K562 (cell line): ENCODE data around the gene RSRC1. TPM values are rescaled to one million over a fixed set of nuclear protein-coding genes. Genes with fewer than 3 reads are reported as not detected.

ENCODE experiments used
- ATAC-seq: fragments of 200-7000 bp; cut with Tn5 transposase; 3 replicates; pipeline ENCODE4 v1.9.1; 2020; ENCODE audit warnings: moderate library complexity
- BruUV-seq: library from RNA; stranded (reverse); fragments of 400-500 nt; replicated peaks from 2 replicates; lab custom pipeline; 2021; lab: Mats Ljungman, UMichigan
- CTCF ChIA-PET: fragments of 300-600 bp; formaldehyde crosslinking; extraction: SDS; loops from one replicate; lab custom pipeline; 2021; ENCODE audit warnings: low intra/inter-chr PET ratio; lab: Yijun Ruan, JAX
- POLR2A ChIA-PET: fragments of 300-600, 350-650 bp; sonication (Branson Sonifier 250); formaldehyde crosslinking; extraction: SDS; loops from one replicate; lab custom pipeline; 2021; ENCODE audit warnings: antibody characterized with exemption, inconsistent platforms; lab: Yijun Ruan, JAX
- DNase-seq, 4 experiments: peaks; one replicate each; pipeline versions ENCODE4 v3.0.0 to v3.0.0-alpha.2; 2011 to 2018; ENCODE audit warnings: low spot score in 3 of 4, mixed read lengths in 3 of 4; ENCODE audit errors: extremely low read depth in 1 of 4
- FAIRE-seq: peaks from 2 replicates; lab custom pipeline; 2011; peaks lifted over from hg19 to GRCh38; lab: Jason Lieb, UNC
- H2AFZ ChIP-seq: 2 replicates; pipeline ENCODE4 v1.6.0; 2011; ENCODE audit warnings: low read depth, low read length, control low read depth, inconsistent platforms
- H3K27ac ChIP-seq: fragments of 200-600 bp; 3 replicates; pipeline ENCODE4 v1.8.0; 2011; ENCODE audit warnings: low read depth, mild to moderate bottlenecking, control low read depth, inconsistent platforms, low read length, moderate library complexity, mixed read lengths; ENCODE audit errors: extremely low read depth
- H3K27me3 ChIP-seq, 2 experiments: fragments of 300-600 bp in 1 of 2; 2 replicates in 1 of 2; 3 replicates in 1 of 2; pipeline versions ENCODE4 v1.6.0 to v1.8.0; 2011; ENCODE audit warnings: inconsistent platforms in 2 of 2, low read length in 2 of 2, mild to moderate bottlenecking in 1 of 2, mixed read lengths in 1 of 2, moderate library complexity in 1 of 2; ENCODE audit not compliant: control insufficient read depth in 2 of 2, insufficient read depth in 2 of 2
- H3K36me3 ChIP-seq: fragments of 300-600 bp; 3 replicates; pipeline ENCODE4 v1.8.0; 2011; ENCODE audit warnings: mild to moderate bottlenecking, low read length, inconsistent platforms; ENCODE audit not compliant: control insufficient read depth, insufficient read depth
- H3K4me1 ChIP-seq, 2 experiments: fragments of 200-600 bp in 1 of 2; replicated peaks in 1 of 2; 2 replicates in 1 of 2; 3 replicates in 1 of 2; pipeline versions ENCODE4 v1.5.1 to v1.8.0; 2011; ENCODE audit warnings: inconsistent platforms in 2 of 2, low read length in 2 of 2, mild to moderate bottlenecking in 1 of 2, mixed read lengths in 1 of 2, moderate library complexity in 1 of 2; ENCODE audit not compliant: control insufficient read depth in 2 of 2, insufficient read depth in 2 of 2
- H3K4me2 ChIP-seq: 2 replicates; pipeline ENCODE4 v1.6.1; 2011; ENCODE audit warnings: low read length, control low read depth, inconsistent platforms, mixed read lengths; ENCODE audit not compliant: insufficient read depth
- H3K4me3 ChIP-seq: fragments of 200-600 bp; sonication (generic), shearing (Covaris generic); 2 replicates; pipeline ENCODE4 v1.5.1; 2016; ENCODE audit warnings: control low read depth, inconsistent platforms
- H3K79me2 ChIP-seq: fragments of 200-600 bp; 3 replicates; pipeline ENCODE4 v1.8.0; 2011; ENCODE audit warnings: low read length, inconsistent platforms; ENCODE audit not compliant: control insufficient read depth, insufficient read depth
- H3K9ac ChIP-seq, 2 experiments: 2 replicates each; pipeline versions ENCODE4 v1.6.0 to v1.6.1; 2011; ENCODE audit warnings: low read depth in 2 of 2, low read length in 2 of 2, control low read depth in 1 of 2, inconsistent platforms in 1 of 2, mild to moderate bottlenecking in 1 of 2, mixed read lengths in 1 of 2; ENCODE audit not compliant: insufficient read depth in 1 of 2
- H3K9me1 ChIP-seq: one replicate; pipeline ENCODE4 v1.6.0; 2011; ENCODE audit warnings: inconsistent platforms, mild to moderate bottlenecking, low read length, moderate library complexity; ENCODE audit not compliant: control insufficient read depth, insufficient read depth
- H3K9me3 ChIP-seq: replicated peaks from 2 replicates; pipeline ENCODE4 v1.5.1; 2011; ENCODE audit warnings: low read depth, low read length, inconsistent platforms; ENCODE audit not compliant: control insufficient read depth, insufficient read depth
- H4K20me1 ChIP-seq: replicated peaks from 2 replicates; pipeline ENCODE4 v1.6.1; 2011; ENCODE audit warnings: low read length, inconsistent platforms, mixed read lengths; ENCODE audit not compliant: control insufficient read depth, insufficient read depth
- C11orf30 ChIP-seq: fragments of 450-650 bp; IDR thresholded peaks from 2 replicates; pipeline ENCODE4 v1.6.1; 2016; ENCODE audit warnings: low read depth, mild to moderate bottlenecking
- DNMT1 ChIP-seq: fragments of 450-650 bp; IDR thresholded peaks from 2 replicates; pipeline ENCODE4 v1.6.1; 2016; ENCODE audit warnings: antibody characterized with exemption, mild to moderate bottlenecking
- FOXP1 ChIP-seq: sonication (generic); formaldehyde crosslinking; IDR thresholded peaks from 2 replicates; pipeline ENCODE4 v1.8.0; 2022; ENCODE audit warnings: mild to moderate bottlenecking, missing genetic modification reagents
- KLF13 ChIP-seq: fragments of 450-650 bp; IDR thresholded peaks from 2 replicates; pipeline ENCODE4 v1.6.1; 2016; ENCODE audit warnings: missing genetic modification characterization, low read depth, mild to moderate bottlenecking, missing compliant biosample characterization, moderate library complexity, borderline replicate concordance
- MAFF ChIP-seq: IDR thresholded peaks from 2 replicates; pipeline ENCODE4 v1.6.1; 2012; ENCODE audit warnings: low read length, improper control_type of control experiment
- NCOA6 ChIP-seq: fragments of 450-650 bp; IDR thresholded peaks from 2 replicates; pipeline ENCODE4 v1.6.1; 2017; ENCODE audit warnings: mild to moderate bottlenecking
- PTRF ChIP-seq: fragments of 450-650 bp; IDR thresholded peaks from 2 replicates; pipeline ENCODE4 v1.6.1; 2016; ENCODE audit warnings: mild to moderate bottlenecking, missing genetic modification characterization, missing compliant biosample characterization
- SRSF3 ChIP-seq: fragments of 200-400 bp; formaldehyde crosslinking; IDR thresholded peaks from 2 replicates; pipeline ENCODE4 v1.6.1; 2016; ENCODE audit warnings: mild to moderate bottlenecking, low read length, moderate library complexity; ENCODE audit not compliant: insufficient read depth
- ZNF134 ChIP-seq: fragments of 250-450 bp; sonication (Bioruptor Pico); conservative IDR thresholded peaks from 2 replicates; pipeline ENCODE4 v1.4.0; 2020
- ZNF347 ChIP-seq: fragments of 450-650 bp; formaldehyde crosslinking; IDR thresholded peaks from 2 replicates; pipeline ENCODE4 v1.4.0; 2020; ENCODE audit warnings: low read depth, mild to moderate bottlenecking, moderate library complexity
- ZNF561 ChIP-seq: fragments of 450-650 bp; formaldehyde crosslinking; conservative IDR thresholded peaks from 2 replicates; pipeline ENCODE4 v1.4.0; 2020; ENCODE audit warnings: mild to moderate bottlenecking, moderate library complexity
- ZNF57 ChIP-seq: fragments of 450-650 bp; formaldehyde crosslinking; IDR thresholded peaks from 2 replicates; pipeline ENCODE4 v1.4.0; 2020; ENCODE audit warnings: mild to moderate bottlenecking, moderate library complexity
- in situ Hi-C: fragments of 300-500 bp; cut with MboI; formaldehyde crosslinking; loops from 4 replicates; pipeline ENCODE4 v1.15.0; 2018; ENCODE audit warnings: inconsistent platforms, mixed read lengths
- intact Hi-C: fragments of 100-400 bp; cut with micrococcal nuclease; formaldehyde crosslinking; loops from 2 replicates; pipeline ENCODE4 v1.14.2; 2022
- polyA plus RNA-seq, 8 experiments: library from polyadenylated mRNA; depleted of rRNA in 4 of 8; stranded (reverse) in 5 of 8; unstranded in 3 of 8; fragments of >200 nt; fragmentation: Nextera tagmentation in 2 of 8; fragmentation: Illumina TruSeq in 1 of 8; extraction: Ambion mirVana in 2 of 8; extraction: Trizol in 1 of 8; gene quantifications; 2 replicates each; pipeline versions ENCODE4 v1.2.1 to v1.2.3, GENCODE V29; 2011 to 2014; ENCODE audit warnings: inconsistent platforms in 1 of 8, missing spikeins in 1 of 8
- total RNA-seq, 7 experiments: library from RNA; depleted of rRNA in 6 of 7; stranded (reverse); fragments of >200 nt in 6 of 7; fragmentation: Illumina TruSeq in 2 of 7; extraction: Trizol in 2 of 7; gene quantifications; 2 replicates each; pipeline versions ENCODE4 v1.2.1 to v1.2.3, GENCODE V29; 2011 to 2021; ENCODE audit warnings: low replicate concordance in 1 of 7
- TF ChIP-seq, protein P1 (sequence below): fragments of 250-450 bp; sonication (Bioruptor Pico); IDR thresholded peaks from 2 replicates; pipeline ENCODE4 v1.8.0; 2021; ENCODE audit warnings: moderate library complexity, mild to moderate bottlenecking, inconsistent platforms
- TF ChIP-seq, protein P2 (sequence below): fragments of 450-650 bp; formaldehyde crosslinking; IDR thresholded peaks from 2 replicates; pipeline ENCODE4 v1.4.0; 2022; ENCODE audit warnings: missing genetic modification characterization
- TF ChIP-seq, protein P3 (sequence below), 2 experiments: fragments of 450-650 bp in 1 of 2; sonication (generic) in 1 of 2; formaldehyde crosslinking in 1 of 2; IDR thresholded peaks in 1 of 2; conservative IDR thresholded peaks in 1 of 2; 2 replicates each; pipeline versions ENCODE4 v1.6.1 to v1.8.1; 2016 to 2023; ENCODE audit warnings: mild to moderate bottlenecking in 2 of 2, moderate library complexity in 2 of 2, inconsistent platforms in 1 of 2, missing genetic modification reagents in 1 of 2

RSRC1 gene
- total and polyA plus RNA-seq, 9 of the 15 experiments (the other 6 are each of a cell fraction or from before 2014, with no cell fraction given): 19.3 to 128 (median 75.5) TPM

DNA sequence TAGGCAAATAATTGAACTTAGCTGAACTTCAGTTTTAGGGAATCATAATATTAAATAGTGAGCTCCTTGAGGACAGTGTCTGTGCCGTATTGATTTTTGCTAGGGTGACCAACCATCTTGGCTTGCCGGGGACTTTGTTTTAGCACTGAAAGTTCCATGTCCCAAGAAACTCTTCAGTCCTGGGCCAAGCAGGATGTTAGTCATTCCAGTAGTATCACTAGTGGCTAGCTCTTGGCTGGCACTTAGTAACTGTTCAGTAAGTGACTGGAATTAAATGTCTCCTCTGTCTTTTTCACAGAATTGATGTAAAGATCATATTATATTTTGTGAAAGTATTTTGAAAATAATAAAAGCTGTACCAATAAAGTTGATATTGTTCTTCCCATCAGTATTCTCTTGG is 42.3 kb downstream of the RSRC1 start (continued):
- TF ChIP-seq, protein P1, sequence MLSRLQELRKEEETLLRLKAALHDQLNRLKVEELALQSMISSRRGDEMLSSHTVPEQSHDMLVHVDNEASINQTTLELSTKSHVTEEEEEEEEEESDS (CRISPR knock-in tag): no peak
- no peak for TF ChIP-seq ZNF134 (CRISPR knock-in tag)
- no peak for TF ChIP-seq ZNF347
- no peak for TF ChIP-seq NCOA6

GRCh38 chr3:158158969-158159368 is 49.1 kb downstream of the RSRC1 start:
- peak; percentile 68 for ATAC-seq
- Histone ChIP-seq H3K4me2 (no peak overlapping the region), H4K20me1 (no peaks in the 10 kb centered on the region), H2AFZ (no peak overlapping the region), H3K4me1 (peaks cover 0 to 11% of the 10 kb centered on the region in 2 experiments; a peak in 2 of 5 replicates), H3K9me1 (no peaks in the 10 kb centered on the region), H3K9ac (no peak overlapping the region), H3K27ac (no peak overlapping the region), H3K4me3 (no peak overlapping the region), H3K36me3 (no peaks in the 10 kb centered on the region), H3K79me2 (0 out of 3 replicates have a peak, but pooled peaks cover 8% of the 10 kb centered on the region), H3K9me3 (no peaks in the 10 kb centered on the region), H3K27me3 (no peaks in the 10 kb centered on the region)
- no TSS peak for BruUV-seq
- ChIA-PET CTCF (no interaction called here), POLR2A (no interaction called here)
- FAIRE-seq: no peak
- TF ChIP-seq, protein P2, sequence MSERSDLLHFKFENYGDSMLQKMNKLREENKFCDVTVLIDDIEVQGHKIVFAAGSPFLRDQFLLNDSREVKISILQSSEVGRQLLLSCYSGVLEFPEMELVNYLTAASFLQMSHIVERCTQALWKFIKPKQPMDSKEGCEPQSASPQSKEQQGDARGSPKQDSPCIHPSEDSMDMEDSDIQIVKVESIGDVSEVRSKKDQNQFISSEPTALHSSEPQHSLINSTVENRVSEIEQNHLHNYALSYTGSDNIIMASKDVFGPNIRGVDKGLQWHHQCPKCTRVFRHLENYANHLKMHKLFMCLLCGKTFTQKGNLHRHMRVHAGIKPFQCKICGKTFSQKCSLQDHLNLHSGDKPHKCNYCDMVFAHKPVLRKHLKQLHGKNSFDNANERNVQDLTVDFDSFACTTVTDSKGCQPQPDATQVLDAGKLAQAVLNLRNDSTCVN (CRISPR knock-in tag): no peak
- no peak for TF ChIP-seq PTRF (tag)
- TF ChIP-seq ZNF57 (CRISPR knock-in tag): no peak
- no peak for TF ChIP-seq FOXP1 (CRISPR knock-in tag)
- no peak for TF ChIP-seq DNMT1
- TF ChIP-seq, protein P3, sequence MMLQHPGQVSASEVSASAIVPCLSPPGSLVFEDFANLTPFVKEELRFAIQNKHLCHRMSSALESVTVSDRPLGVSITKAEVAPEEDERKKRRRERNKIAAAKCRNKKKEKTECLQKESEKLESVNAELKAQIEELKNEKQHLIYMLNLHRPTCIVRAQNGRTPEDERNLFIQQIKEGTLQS (IDR thresholded peaks at IDR 0.05): no peak
- TF ChIP-seq, protein P3 (CRISPR knock-in tag; conservative IDR thresholded peaks at IDR 0.05): no peak
- no peak for TF ChIP-seq MAFF
- TF ChIP-seq ZNF561 (CRISPR knock-in tag): no peak
- TF ChIP-seq C11orf30: no peak
- no peak for TF ChIP-seq KLF13 (tag)
- no peak for TF ChIP-seq SRSF3
- intact Hi-C loops (no loop called here), in situ Hi-C loops (no loop called here)
- DNase-seq: no peak
